Heart left ventricle (tissue), 16 donors: Measurements from ENCODE around the gene PIGR. TPM values are rescaled to one million over a fixed set of nuclear protein-coding genes. Genes with fewer than 3 reads are reported as not detected.

Experiments used
- ATAC-seq, 4 donors: fragments of 200-7000 bp; cut with Tn5 transposase; one replicate each; pipeline ENCODE4 v1.9.1; 2020 to 2022; ENCODE audit warnings: moderate library complexity in 4 of 4, mild to moderate bottlenecking in 3 of 4, moderate number of reproducible peaks in 1 of 4
- DNase-seq, 5 donors: peaks; one replicate each; pipeline ENCODE4 v3.0.0-alpha.2; 2020
- H3K27ac ChIP-seq, 12 donors: fragments of 200-600 bp; sonication (generic) in 4 of 12; one replicate each; pipeline versions ENCODE4 v1.5.0 to v1.8.0; 2016 to 2022; ENCODE audit warnings: mild to moderate bottlenecking in 2 of 12
- H3K27me3 ChIP-seq, 9 donors: fragments of 200-600 bp; sonication (generic) in 2 of 9; one replicate each; pipeline versions ENCODE4 v1.5.1 to v1.8.0; 2016 to 2022; ENCODE audit warnings: mild to moderate bottlenecking in 3 of 9
- H3K36me3 ChIP-seq, 9 donors: fragments of 200-600 bp; sonication (generic) in 2 of 9; one replicate each; pipeline versions ENCODE4 v1.5.0 to v1.8.0; 2018 to 2022; ENCODE audit warnings: mild to moderate bottlenecking in 2 of 9
- H3K4me1 ChIP-seq, 12 donors: fragments of 200-600 bp; sonication (generic) in 4 of 12; one replicate each; pipeline versions ENCODE4 v1.5.0 to v1.8.0; 2016 to 2022; ENCODE audit warnings: mild to moderate bottlenecking in 3 of 12
- H3K4me3 ChIP-seq, 12 donors: fragments of 200-600 bp; sonication (generic) in 4 of 12; one replicate each; pipeline versions ENCODE4 v1.5.0 to v1.8.0; 2017 to 2022; ENCODE audit warnings: mild to moderate bottlenecking in 9 of 12, moderate library complexity in 4 of 12
- H3K9me3 ChIP-seq, 12 donors: fragments of 200-600 bp; sonication (generic) in 4 of 12; one replicate each; pipeline versions ENCODE4 v1.5.0 to v1.8.0; 2016 to 2022; ENCODE audit warnings: mild to moderate bottlenecking in 1 of 12
- POLR2A ChIP-seq, 2 donors: fragments of 450-650 bp; IDR thresholded peaks; one replicate each; pipeline ENCODE4 v1.6.1; 2017; ENCODE audit warnings: antibody characterized with exemption in 2 of 2, mild to moderate bottlenecking in 2 of 2, moderate library complexity in 2 of 2
- WGBS, 4 donors: extraction: QIAGEN DNeasy Blood & Tissue Kit in 2 of 4; methylation state at CpG; one replicate each; pipeline versions ENCODE4 v1.1.5 to v1.1.7; 2013 to 2018; 5-methylcytosine and 5-hydroxymethylcytosine counted together
- intact Hi-C, 10 donors: fragments of 100-400 bp; cut with DNase I; formaldehyde crosslinking; loops; one replicate each; pipeline versions ENCODE4 v1.11.1 to v1.14.2; 2022
- polyA plus RNA-seq, 2 donors: library from polyadenylated mRNA; stranded (reverse); fragments of 200-250 nt; gene quantifications; one replicate each; pipeline ENCODE4 v1.2.3, GENCODE V29; 2013
- total RNA-seq, 9 donors: library from RNA; depleted of rRNA in 2 of 9; stranded (reverse); fragments of >200 nt in 2 of 9; fragmentation: NEBNext Ultra II Directional in 3 of 9; extraction: Animal tissue kit (Norgen Biotek cat#: 25700) in 3 of 9; gene quantifications; one replicate each; pipeline versions ENCODE4 v1.1.0 to v1.2.4, GENCODE V29; 2016 to 2023
- TF ChIP-seq, protein P1 (sequence below), 12 donors: fragments of 200-600 bp; sonication (generic) in 4 of 12; IDR thresholded peaks; one replicate each; pipeline versions ENCODE4 v1.5.0 to v1.8.0; 2018 to 2022; ENCODE audit warnings: antibody characterized with exemption in 12 of 12, mild to moderate bottlenecking in 5 of 12
- donor health status: ischemic (EF 13 %, LVEDD 7.1; RV severe dilation, severe dysfunction).
- donor health status: healthy with polysubstance abuse.
- donor health status: DM: no; HTN: yes; CAD: no.
- donor health status: DM: no; HTN: no; CAD: no.
- donor health status: ischemic (EF 25% LVEDD 6.9; RV normal size, moderate dysfunction).
- donor health status: ischemic (EF 25% LVEDD 5.7; RV mildly dilated, moderate dysfunction).
- donor health status: healthy.
- donor health status: DM: yes; HTN: yes; CAD: no.
- donor health status: ischemic (EF 35%, LVEDD 5.7; RV mildly dilated, moderate dysfunction).
- donor health status: nonischemic (EF 11% LVEDD 7.7; RV severe dilation, severe dysfunction).
- donor health status: DM: yes; HTN: yes; CAD: no.
- donor health status: PGD.
- donor health status: ischemic (EF 29% LVEDD 5.4; RV normal size, mild dysfunction).
- donor health status: nonischemic (EF 23%, LVEDD 6.1; RV moderate dilation, normal function).

Gene PIGR
- total and polyA plus RNA-seq, 11 donors = 0.04 to 0.64 (median 0.45) TPM; not detected in 7

DNA sequence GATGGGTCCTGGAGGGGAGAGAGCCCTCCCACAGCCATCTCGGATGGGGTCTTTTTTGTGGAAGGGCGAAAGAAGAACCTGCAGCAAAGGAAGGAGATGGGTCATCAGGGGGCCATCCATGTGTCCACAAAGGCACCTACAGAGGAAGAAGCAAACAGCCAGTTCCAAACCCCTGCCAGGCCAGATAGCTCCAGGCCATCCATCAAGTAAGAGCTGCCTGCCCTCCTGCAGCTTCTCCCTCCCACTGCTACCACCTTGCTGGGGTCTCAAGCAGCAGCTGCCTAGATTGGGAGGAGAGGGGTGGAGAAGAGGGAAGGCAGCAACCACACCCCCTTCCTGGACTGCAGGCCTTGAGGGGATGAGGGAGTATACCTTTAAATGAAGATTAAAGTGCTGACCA lies 19.5 kb upstream of the PIGR start:
- 83 to 93% (median 88%) methylated on average over 2 of the region's 2 CpGs for WGBS, 4 donors
- TF ChIP-seq, protein P1, sequence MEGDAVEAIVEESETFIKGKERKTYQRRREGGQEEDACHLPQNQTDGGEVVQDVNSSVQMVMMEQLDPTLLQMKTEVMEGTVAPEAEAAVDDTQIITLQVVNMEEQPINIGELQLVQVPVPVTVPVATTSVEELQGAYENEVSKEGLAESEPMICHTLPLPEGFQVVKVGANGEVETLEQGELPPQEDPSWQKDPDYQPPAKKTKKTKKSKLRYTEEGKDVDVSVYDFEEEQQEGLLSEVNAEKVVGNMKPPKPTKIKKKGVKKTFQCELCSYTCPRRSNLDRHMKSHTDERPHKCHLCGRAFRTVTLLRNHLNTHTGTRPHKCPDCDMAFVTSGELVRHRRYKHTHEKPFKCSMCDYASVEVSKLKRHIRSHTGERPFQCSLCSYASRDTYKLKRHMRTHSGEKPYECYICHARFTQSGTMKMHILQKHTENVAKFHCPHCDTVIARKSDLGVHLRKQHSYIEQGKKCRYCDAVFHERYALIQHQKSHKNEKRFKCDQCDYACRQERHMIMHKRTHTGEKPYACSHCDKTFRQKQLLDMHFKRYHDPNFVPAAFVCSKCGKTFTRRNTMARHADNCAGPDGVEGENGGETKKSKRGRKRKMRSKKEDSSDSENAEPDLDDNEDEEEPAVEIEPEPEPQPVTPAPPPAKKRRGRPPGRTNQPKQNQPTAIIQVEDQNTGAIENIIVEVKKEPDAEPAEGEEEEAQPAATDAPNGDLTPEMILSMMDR (IDR thresholded peaks at IDR 0.05) = no peak
- TF ChIP-seq POLR2A (IDR thresholded peaks at IDR 0.05) = no peak
- H3K36me3 ChIP-seq = no peaks in the 10 kb centered on the region
- peaks cover 0 to 19% (median 0%) of the 10 kb centered on the region in 9 donors for H3K27me3 ChIP-seq
- ATAC-seq (no peak), DNase-seq (no peak)
- H3K4me3 ChIP-seq = no peak overlapping the region
- H3K9me3 ChIP-seq = no peaks in the 10 kb centered on the region
- no peak overlapping the region for H3K27ac ChIP-seq
- peaks cover 0 to 60% (median 0%) of the 10 kb centered on the region in 12 donors for H3K4me1 ChIP-seq
- intact Hi-C loops = no loop called here

GRCh38 chr1:206963740-206964139 lies 17.5 kb upstream of the PIGR start:
- no peak overlapping the region for H3K27ac ChIP-seq
- 67 to 80% (median 74%) methylated on average over 1 of the region's 1 CpG for WGBS, 4 donors
- no peak for DNase-seq
- H3K36me3 ChIP-seq = no peaks in the 10 kb centered on the region
- ATAC-seq = no peak
- H3K27me3 ChIP-seq = peaks cover 0 to 6% (median 0%) of the 10 kb centered on the region in 9 donors
- H3K4me3 ChIP-seq = no peak overlapping the region
- no peak for TF ChIP-seq POLR2A (IDR thresholded peaks at IDR 0.05)
- TF ChIP-seq, protein P1 (IDR thresholded peaks at IDR 0.05) = no peak
- peaks cover 0 to 42% (median 0%) of the 10 kb centered on the region in 12 donors for H3K4me1 ChIP-seq
- H3K9me3 ChIP-seq = no peaks in the 10 kb centered on the region
- intact Hi-C loops = no loop called here

GRCh38 chr1:206963119-206963712 lies 16.9 kb upstream of the PIGR start:
- H3K4me3 ChIP-seq = no peak overlapping the region
- ATAC-seq (no peak), DNase-seq (no peak)
- H3K9me3 ChIP-seq = no peaks in the 10 kb centered on the region
- H3K36me3 ChIP-seq = no peaks in the 10 kb centered on the region
- no peak overlapping the region for H3K27ac ChIP-seq
- no peak for TF ChIP-seq POLR2A (IDR thresholded peaks at IDR 0.05)
- TF ChIP-seq, protein P1 (IDR thresholded peaks at IDR 0.05) = no peak
- H3K27me3 ChIP-seq = peaks cover 0 to 6% (median 0%) of the 10 kb centered on the region in 9 donors
- intact Hi-C loops = no loop called here
- 81 to 89% (median 84%) methylated on average over 5 of the region's 5 CpGs for WGBS, 4 donors
- H3K4me1 ChIP-seq = peaks cover 0 to 37% (median 0%) of the 10 kb centered on the region in 12 donors

GRCh38 chr1:206962272-206962671 lies 16.0 kb upstream of the PIGR start:
- TF ChIP-seq, protein P1 (IDR thresholded peaks at IDR 0.05) = no peak
- TF ChIP-seq POLR2A (IDR thresholded peaks at IDR 0.05) = no peak
- ATAC-seq = no peak
- no peak overlapping the region for H3K27ac ChIP-seq

More at GRCh38 chr1:206962272-206962671, 16.0 kb upstream of the PIGR start:
- intact Hi-C loops = no loop called here
- WGBS, 4 donors = 84 to 92% (median 86%) methylated on average over 7 of the region's 7 CpGs
- Histone ChIP-seq H3K4me1 (peaks cover 0 to 27% (median 0%) of the 10 kb centered on the region in 12 donors), H3K4me3 (no peak overlapping the region), H3K36me3 (no peaks in the 10 kb centered on the region), H3K27me3 (peaks cover 0 to 6% (median 0%) of the 10 kb centered on the region in 9 donors), H3K9me3 (no peaks in the 10 kb centered on the region)
- DNase-seq = no peak
